Esophagus muscularis mucosa (tissue), 4 donors: ENCODE results near the gene DNAH14. TPM values are rescaled to one million over a fixed set of nuclear protein-coding genes. Genes with fewer than 3 reads are reported as not detected.
"Not testable (repeated sequence)": the region's sequence is repeated elsewhere in the genome, so short reads cannot be mapped to it uniquely, and the experiment has no call there.

ENCODE experiments used
- DNase-seq: peaks from one replicate; pipeline ENCODE4 v3.0.0-alpha.2; 2017; ENCODE audit errors: extremely low spot score
- H3K27ac ChIP-seq, 4 donors: fragments of 200-600 bp; sonication (generic); replicated peaks in 1 of 4; 1 replicate in 3 of 4; 2 replicates in 1 of 4; pipeline ENCODE4 v1.5.1; 2016 to 2019; ENCODE audit warnings: mild to moderate bottlenecking in 1 of 4
- H3K27me3 ChIP-seq, 4 donors: fragments of 200-600 bp; sonication (generic); one replicate each; pipeline versions ENCODE4 v1.5.1 to v1.6.0; 2016 to 2019
- H3K36me3 ChIP-seq, 4 donors: fragments of 200-600 bp; sonication (generic); one replicate each; pipeline ENCODE4 v1.5.1; 2016 to 2019
- H3K4me1 ChIP-seq, 4 donors: fragments of 200-600 bp; sonication (generic); one replicate each; pipeline ENCODE4 v1.5.1; 2016 to 2019
- H3K4me3 ChIP-seq, 4 donors: fragments of 200-600 bp; sonication (generic); 1 replicate in 2 of 4; 2 replicates in 2 of 4; pipeline ENCODE4 v1.5.1; 2016 to 2019; ENCODE audit warnings: mild to moderate bottlenecking in 4 of 4, moderate library complexity in 1 of 4
- H3K9me3 ChIP-seq, 4 donors: fragments of 200-600 bp; sonication (generic); 1 replicate in 3 of 4; 2 replicates in 1 of 4; pipeline ENCODE4 v1.5.1; 2016 to 2019
- CTCF ChIP-seq, 3 experiments: fragments of 200-600 bp in 2 of 3; fragments of 450-650 bp in 1 of 3; sonication (generic) in 2 of 3; IDR thresholded peaks; one replicate each; pipeline ENCODE4 v1.5.1; 2017 to 2019; ENCODE audit warnings: antibody characterized with exemption in 3 of 3, mild to moderate bottlenecking in 2 of 3, moderate library complexity in 1 of 3
- EP300 ChIP-seq: sonication (generic); formaldehyde crosslinking; IDR thresholded peaks from one replicate; pipeline ENCODE4 v1.6.1; 2017; ENCODE audit warnings: antibody characterized with exemption
- POLR2A ChIP-seq: fragments of 450-650 bp; IDR thresholded peaks from one replicate; pipeline ENCODE4 v1.6.1; 2017; ENCODE audit warnings: antibody characterized with exemption, moderate library complexity, mild to moderate bottlenecking, low read depth
- POLR2AphosphoS5 ChIP-seq, 2 donors: sonication (generic); formaldehyde crosslinking; IDR thresholded peaks; one replicate each; pipeline ENCODE4 v1.6.1; 2017; ENCODE audit warnings: antibody characterized with exemption in 2 of 2
- WGBS: methylation state at CpG from one replicate; pipeline ENCODE4 v1.1.5; 2018; 5-methylcytosine and 5-hydroxymethylcytosine counted together
- intact Hi-C: fragments of 100-400 bp; cut with DNase I; formaldehyde crosslinking; loops from one replicate; pipeline ENCODE4 v1.15.1; 2023
- total RNA-seq, 4 donors: library from RNA; depleted of rRNA; stranded (reverse); fragments of >200 nt; gene quantifications; one replicate each; pipeline versions ENCODE4 v1.1.0 to v1.2.1, GENCODE V29; 2016

Gene DNAH14
- total RNA-seq, 4 donors from 2014 or later = 8.9 to 16.6 (median 15.6) TPM

GRCh38 chr1:225156254-225156653 is 226.8 kb downstream of the DNAH14 start:
- WGBS = 73% methylated on average over 3 of the region's 3 CpGs
- Histone ChIP-seq H3K4me1 (no peaks in the 10 kb centered on the region), H3K27ac (no peak overlapping the region), H3K27me3 (no peaks in the 10 kb centered on the region), H3K9me3 (no peaks in the 10 kb centered on the region), H3K36me3 (no peaks in the 10 kb centered on the region), H3K4me3 (no peak overlapping the region)
- no peak for TF ChIP-seq EP300
- TF ChIP-seq CTCF (IDR thresholded peaks at IDR 0.05) = no peak
- TF ChIP-seq POLR2A = no peak
- no peak for TF ChIP-seq POLR2AphosphoS5 (IDR thresholded peaks at IDR 0.05)
- intact Hi-C loops = no loop called here
- DNase-seq = no peak

GRCh38 chr1:225158291-225158690 is 228.8 kb downstream of the DNAH14 start:
- no peaks in the 10 kb centered on the region for H3K4me1 ChIP-seq
- no peaks in the 10 kb centered on the region for H3K36me3 ChIP-seq
- intact Hi-C loops = no loop called here

GRCh38 chr1:225159793-225160192 is 230.3 kb downstream of the DNAH14 start:
- DNase-seq = no peak
- no peaks in the 10 kb centered on the region for H3K27me3 ChIP-seq
- TF ChIP-seq CTCF (IDR thresholded peaks at IDR 0.05) (no peak), POLR2A (no peak), POLR2AphosphoS5 (IDR thresholded peaks at IDR 0.05) (no peak), EP300 (no peak)
- intact Hi-C loops = no loop called here
- no peak overlapping the region for H3K4me3 ChIP-seq
- 42% methylated on average over 1 of the region's 1 CpG for WGBS
- no peaks in the 10 kb centered on the region for H3K36me3 ChIP-seq
- H3K4me1 ChIP-seq = no peaks in the 10 kb centered on the region
- H3K9me3 ChIP-seq = no peaks in the 10 kb centered on the region
- H3K27ac ChIP-seq = no peak overlapping the region

More at GRCh38 chr1:225158291-225158690, 228.8 kb downstream of the DNAH14 start:
- H3K9me3 ChIP-seq = no peaks in the 10 kb centered on the region
- no peak overlapping the region for H3K27ac ChIP-seq
- no peak for DNase-seq
- H3K27me3 ChIP-seq = no peaks in the 10 kb centered on the region
- no peak overlapping the region for H3K4me3 ChIP-seq
- WGBS = 98% methylated on average over 4 of the region's 4 CpGs
- TF ChIP-seq CTCF (IDR thresholded peaks at IDR 0.05) = no peak
- no peak for TF ChIP-seq POLR2A
- no peak for TF ChIP-seq EP300
- no peak for TF ChIP-seq POLR2AphosphoS5 (IDR thresholded peaks at IDR 0.05)

- H3K4me1 ChIP-seq, H3K27me3 ChIP-seq, intact Hi-C loops, H3K4me3 ChIP-seq, DNase-seq, H3K36me3 ChIP-seq, H3K27ac ChIP-seq: not testable (repeated sequence)
- WGBS = 81% methylated on average over 3 of the region's 3 CpGs
- peaks cover 0 to 41% (median 17%) of the 10 kb centered on the region in 4 donors for H3K9me3 ChIP-seq
These were observed 247.9 kb downstream of the DNAH14 start for GRCh38 chr1:225177409-225177808.

GRCh38 chr1:225179686-225180085 is 250.2 kb downstream of the DNAH14 start:
- intact Hi-C loops = no loop called here
- DNase-seq = no peak
- no peaks in the 10 kb centered on the region for H3K4me1 ChIP-seq
- no peak overlapping the region for H3K4me3 ChIP-seq
- H3K27me3 ChIP-seq = no peaks in the 10 kb centered on the region
- TF ChIP-seq EP300 = no peak
- no peak for TF ChIP-seq POLR2AphosphoS5 (IDR thresholded peaks at IDR 0.05)
- no peak for TF ChIP-seq POLR2A
- TF ChIP-seq CTCF (IDR thresholded peaks at IDR 0.05) = no peak
- H3K36me3 ChIP-seq = no peaks in the 10 kb centered on the region
- H3K9me3 ChIP-seq = peaks cover 0 to 37% (median 17%) of the 10 kb centered on the region in 4 donors
- H3K27ac ChIP-seq = no peak overlapping the region
